GM12891 (cell line): ENCODE results near the gene DNM3.
A peak's percentile ranks its signal among the peaks of the same experiment; 100 is the strongest.

ENCODE experiments used
- DNase-seq: peaks from one replicate; pipeline ENCODE4 v3.0.0; 2011; ENCODE audit warnings: low spot score; ENCODE audit not compliant: insufficient read length
- FAIRE-seq: peaks from 2 replicates; lab custom pipeline; 2011; peaks lifted over from hg19 to GRCh38; lab: Jason Lieb, UNC
- PAX5 ChIP-seq: IDR thresholded peaks from 2 replicates; pipeline ENCODE4 v1.6.1; 2011; ENCODE audit warnings: low read length, moderate library complexity, mild to moderate bottlenecking; ENCODE audit not compliant: insufficient read depth, severe bottlenecking
- POLR2A ChIP-seq: IDR thresholded peaks from 2 replicates; pipeline ENCODE4 v1.6.1; 2011; ENCODE audit warnings: low read depth, low read length, control low read depth
- POLR2AphosphoS5 ChIP-seq: IDR thresholded peaks from 2 replicates; pipeline ENCODE4 v1.6.1; 2011; ENCODE audit warnings: low read depth, low read length, control low read depth
- POU2F2 ChIP-seq: IDR thresholded peaks from 2 replicates; pipeline ENCODE4 v1.6.1; 2011; ENCODE audit warnings: low read depth, mild to moderate bottlenecking, control low read depth, low read length, moderate library complexity
- SPI1 ChIP-seq: IDR thresholded peaks from 2 replicates; pipeline ENCODE4 v1.6.1; 2011; ENCODE audit warnings: low read depth, low read length, control low read depth
- TAF1 ChIP-seq: IDR thresholded peaks from 2 replicates; pipeline ENCODE4 v1.6.1; 2011; ENCODE audit warnings: low read depth, low read length, control low read depth

DNM3 gene

DNA sequence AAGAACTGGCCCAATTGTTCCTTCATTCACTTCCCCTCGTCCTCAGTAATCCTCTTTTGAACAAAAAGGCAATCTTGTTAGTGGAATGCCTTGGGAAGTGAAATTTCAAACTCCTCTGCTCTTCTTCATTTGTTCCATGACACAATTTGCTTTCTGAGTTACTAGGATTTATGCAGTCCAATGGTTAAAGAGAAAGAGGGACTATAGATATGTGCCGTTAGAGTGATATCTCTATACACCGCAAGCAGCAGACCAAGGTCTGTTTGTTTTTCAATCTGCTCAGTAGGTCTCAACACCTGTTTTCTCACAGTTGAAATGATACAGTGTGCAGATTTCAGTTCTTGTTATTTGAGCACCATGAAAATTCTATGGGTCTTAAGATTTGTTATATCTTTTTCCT, 244.0 kb downstream of the DNM3 start:
- TF ChIP-seq TAF1 (no peak), POU2F2 (no peak), POLR2A (no peak), POLR2AphosphoS5 (no peak), SPI1 (no peak), PAX5 (no peak)
- DNase-seq (no peak), FAIRE-seq (no peak)

DNA sequence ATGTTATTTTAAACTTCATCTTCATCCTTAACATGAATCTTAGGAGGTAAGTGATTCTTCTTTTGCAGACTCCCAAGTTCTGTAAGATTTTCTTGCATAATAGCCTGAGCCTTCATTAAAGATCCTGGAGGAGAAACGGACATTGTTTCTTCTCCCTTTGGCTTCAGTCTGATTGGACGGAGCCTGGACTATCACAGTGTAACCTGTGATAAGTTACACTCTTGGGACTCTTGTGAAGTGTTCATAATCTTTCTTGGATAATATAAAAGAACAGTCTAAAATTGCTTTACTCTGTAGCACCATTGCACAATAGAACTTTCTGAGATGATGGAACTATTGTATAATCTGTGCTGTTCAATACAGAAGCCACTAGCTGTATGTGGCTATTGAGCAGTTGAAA, 244.8 kb downstream of the DNM3 start:
- no peak for DNase-seq
- no peak for FAIRE-seq
- TF ChIP-seq POU2F2 (no peak), TAF1 (no peak), SPI1 (no peak), POLR2AphosphoS5 (no peak), POLR2A (no peak), PAX5 (no peak)

DNA sequence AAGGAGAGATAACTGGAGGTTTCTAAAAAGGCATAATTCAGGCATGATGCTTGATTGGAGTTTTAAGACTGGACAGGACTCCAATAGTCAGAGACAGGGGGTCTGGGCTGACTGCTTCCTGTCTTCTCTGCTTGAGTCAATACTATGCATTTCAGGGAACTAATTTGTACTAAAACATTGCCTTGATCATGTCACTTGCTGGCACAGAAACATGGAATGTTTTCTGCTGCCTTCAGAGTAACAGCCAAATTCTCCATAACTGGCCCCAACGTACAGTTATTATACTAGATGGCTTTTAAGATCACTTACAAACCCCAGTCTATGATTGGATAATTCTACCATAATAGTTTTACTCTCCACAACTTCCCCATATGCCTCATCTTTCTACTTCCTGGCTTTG, 247.0 kb downstream of the DNM3 start:
- TF ChIP-seq PAX5, result no peak
- no peak for TF ChIP-seq POLR2A
- no peak for TF ChIP-seq TAF1
- no peak for TF ChIP-seq POLR2AphosphoS5
- no peak for TF ChIP-seq POU2F2
- no peak for TF ChIP-seq SPI1
- FAIRE-seq (no peak), DNase-seq (no peak)

DNA sequence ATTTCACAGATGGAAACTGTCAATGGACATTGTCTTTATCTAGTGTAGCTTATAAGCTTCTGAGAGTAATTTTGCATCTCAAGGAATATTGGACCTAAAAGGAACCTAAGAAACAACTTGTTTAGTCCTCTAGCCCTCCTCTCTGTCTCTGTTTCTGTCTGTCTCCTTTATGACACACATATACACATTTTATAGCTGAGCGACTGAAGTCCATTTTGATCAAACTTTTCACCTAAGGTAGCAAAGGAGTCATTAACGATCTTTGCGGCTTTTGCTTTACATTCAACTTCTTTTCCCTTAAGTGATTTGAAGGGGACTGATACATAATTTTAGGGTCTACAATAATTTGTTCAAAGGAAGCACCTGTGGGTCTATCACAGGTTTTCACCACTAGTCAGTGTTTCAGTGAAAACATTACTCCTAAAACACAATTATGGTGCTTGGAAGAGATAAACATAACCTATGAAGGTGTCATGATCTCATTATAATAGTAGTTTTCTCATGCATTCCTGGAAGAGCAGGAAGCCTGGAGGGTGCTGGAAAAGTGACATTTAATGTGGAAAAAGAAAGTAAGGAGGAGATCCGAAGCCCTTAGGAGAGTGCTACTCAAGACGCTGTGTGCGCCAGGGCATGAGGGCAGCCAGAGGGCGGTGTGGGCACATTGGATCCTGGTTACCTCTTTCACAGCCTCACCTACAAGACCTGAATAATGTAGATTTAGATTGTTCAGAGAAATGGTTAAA, 248.6 kb downstream of the DNM3 start:
- FAIRE-seq (peak; percentile 66), DNase-seq (no peak)
- TF ChIP-seq POU2F2, result no peak
- no peak for TF ChIP-seq POLR2A
- no peak for TF ChIP-seq PAX5

DNA sequence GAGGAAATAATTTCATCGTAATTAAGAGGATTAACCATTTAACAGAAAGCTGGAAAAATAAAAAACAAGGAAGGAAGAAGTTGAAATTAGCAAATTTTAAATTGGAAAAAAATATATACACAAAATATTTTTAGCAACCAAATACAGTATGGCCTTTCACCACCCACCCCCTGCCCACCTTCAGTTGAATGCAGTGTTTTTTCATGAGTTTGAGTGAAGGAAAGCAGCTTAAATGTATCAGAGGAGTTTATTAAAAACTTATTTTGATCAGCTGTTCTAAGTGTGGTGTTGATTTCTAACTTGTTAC, 249.2 kb downstream of the DNM3 start:
- FAIRE-seq (no peak), DNase-seq (no peak)
- no peak for TF ChIP-seq POLR2A
- TF ChIP-seq PAX5, result no peak
- TF ChIP-seq TAF1, result no peak
- no peak for TF ChIP-seq SPI1
- TF ChIP-seq POLR2AphosphoS5, result no peak
- TF ChIP-seq POU2F2, result no peak

DNA sequence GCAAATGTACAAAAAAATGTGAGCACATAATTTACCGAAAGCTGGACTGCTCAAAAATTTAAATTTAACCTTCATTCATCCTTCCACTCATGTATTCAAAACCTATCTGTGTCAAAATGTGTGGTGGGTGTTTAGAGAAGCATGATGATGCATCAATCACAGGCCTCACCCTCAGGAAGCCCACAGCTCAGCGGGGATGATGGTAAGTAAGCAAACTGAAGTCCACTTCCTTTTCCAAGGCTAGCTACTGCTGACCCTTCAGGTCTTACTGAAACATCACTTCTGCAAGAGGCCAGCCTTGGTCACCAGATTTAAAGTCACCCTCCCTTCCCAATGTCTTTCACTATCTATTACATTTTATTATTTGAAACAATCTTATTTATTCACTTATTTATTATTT, 254.5 kb downstream of the DNM3 start:
- TF ChIP-seq SPI1, result no peak
- no peak for TF ChIP-seq POLR2A
- no peak for TF ChIP-seq POLR2AphosphoS5
- TF ChIP-seq PAX5, result no peak
- no peak for TF ChIP-seq POU2F2
- TF ChIP-seq TAF1, result no peak
- no peak for DNase-seq
- no peak for FAIRE-seq

DNA sequence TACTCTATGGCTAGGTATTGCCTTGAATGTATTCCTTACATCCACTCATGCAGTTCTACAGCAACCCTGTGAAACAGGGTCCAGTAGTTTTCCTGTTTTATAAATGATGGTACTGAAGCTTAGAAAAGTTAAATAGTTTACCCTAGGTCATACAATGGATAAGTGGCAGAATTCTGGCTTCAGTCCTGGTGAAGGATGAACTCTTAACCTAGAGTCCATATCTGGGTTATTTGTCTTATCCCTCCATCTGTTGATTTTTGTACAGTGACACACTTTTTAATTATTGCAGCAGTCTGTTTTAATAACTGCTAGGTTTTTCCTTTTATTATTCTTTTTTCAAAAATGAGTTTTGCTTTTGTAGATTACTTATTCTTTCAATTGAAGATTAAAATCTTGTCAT, 263.9 kb downstream of the DNM3 start:
- no peak for DNase-seq
- TF ChIP-seq SPI1 (no peak), POU2F2 (no peak), TAF1 (no peak), POLR2AphosphoS5 (no peak), PAX5 (no peak), POLR2A (no peak)

DNA sequence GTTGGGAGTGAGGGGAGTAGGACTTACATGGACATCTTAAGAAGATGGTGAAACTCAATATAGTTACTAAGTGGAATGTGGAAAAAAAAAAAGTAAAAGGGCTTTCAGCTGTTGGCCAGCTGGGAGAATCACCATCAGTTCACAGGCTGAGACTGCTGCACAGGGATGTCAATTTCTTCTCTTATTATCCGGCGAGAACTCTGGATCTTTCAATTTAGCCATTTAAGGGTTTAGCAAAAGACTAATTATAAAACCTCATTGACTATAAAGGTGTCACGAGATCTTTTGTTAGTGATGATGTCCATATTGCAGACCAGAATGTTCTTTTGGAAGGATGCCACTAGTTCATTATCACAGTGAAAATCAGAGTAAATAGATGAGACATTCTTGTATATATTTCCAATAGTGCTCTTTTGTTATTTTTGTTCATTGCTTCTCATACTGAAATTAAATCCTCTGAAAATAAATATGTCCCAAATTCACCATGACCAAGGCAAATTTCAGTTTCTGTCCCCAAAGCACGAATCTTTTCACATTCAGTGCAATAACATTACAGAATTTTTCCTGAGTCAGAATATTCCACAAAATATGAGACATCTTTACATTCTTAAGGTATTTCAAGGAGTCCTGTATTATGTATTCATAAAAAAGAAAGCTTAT, 266.1 kb downstream of the DNM3 start:
- DNase-seq (no peak), FAIRE-seq (no peak)
- TF ChIP-seq POU2F2 (no peak), PAX5 (no peak), SPI1 (no peak), POLR2A (no peak), TAF1 (no peak), POLR2AphosphoS5 (no peak)

More for the DNA sequence above, 263.9 kb downstream of the DNM3 start:
- no peak for FAIRE-seq

DNA sequence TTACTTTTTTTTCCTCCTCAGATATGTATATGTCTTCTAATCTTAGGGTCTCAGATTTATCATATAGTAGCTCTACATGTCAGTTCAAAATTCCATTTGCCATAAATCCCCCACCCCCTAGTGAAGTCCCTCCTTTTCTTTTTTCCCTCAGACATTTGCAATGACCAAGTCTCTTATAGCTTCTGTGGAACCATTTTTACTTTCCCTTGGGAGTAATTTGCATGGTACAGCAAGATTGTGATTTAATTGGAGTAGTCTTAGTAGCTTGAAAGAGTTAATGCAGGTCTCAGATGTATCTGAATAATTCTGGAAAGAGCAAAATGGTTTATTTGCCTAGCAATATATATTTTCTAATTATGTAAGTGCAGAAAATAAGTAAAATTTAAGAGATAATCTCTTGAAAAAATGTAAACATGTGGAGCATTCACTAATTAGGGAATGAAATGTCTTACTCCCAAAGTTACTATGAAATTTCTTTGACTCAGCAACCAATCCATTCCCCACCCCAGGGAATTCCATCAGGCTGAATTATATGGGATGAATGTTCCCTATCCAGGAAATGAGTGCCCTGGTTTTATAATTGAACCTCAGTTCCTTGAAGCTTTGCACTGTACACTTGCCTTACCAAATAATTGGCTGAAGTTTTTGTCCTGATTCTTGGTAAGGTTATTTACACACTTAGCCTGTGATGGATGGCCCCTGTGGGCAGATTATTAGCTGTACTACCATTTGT, 267.0 kb downstream of the DNM3 start:
- DNase-seq (no peak), FAIRE-seq (no peak)
- TF ChIP-seq SPI1, result no peak
- TF ChIP-seq TAF1, result no peak
- no peak for TF ChIP-seq POU2F2
- no peak for TF ChIP-seq PAX5
- TF ChIP-seq POLR2AphosphoS5, result no peak
- TF ChIP-seq POLR2A, result no peak
